ENCODE results near the gene COPG2. TPM values are rescaled to one million over a fixed set of nuclear protein-coding genes. Genes with fewer than 3 reads are reported as not detected.
"Not testable (repeated sequence)": the region's sequence is repeated elsewhere in the genome, so short reads cannot be mapped to it uniquely, and the experiment has no call there.

The COPG2 gene
- total and polyA plus RNA-seq, 12 donors = 5.3 to 27.2 (median 22.9) TPM

DNA sequence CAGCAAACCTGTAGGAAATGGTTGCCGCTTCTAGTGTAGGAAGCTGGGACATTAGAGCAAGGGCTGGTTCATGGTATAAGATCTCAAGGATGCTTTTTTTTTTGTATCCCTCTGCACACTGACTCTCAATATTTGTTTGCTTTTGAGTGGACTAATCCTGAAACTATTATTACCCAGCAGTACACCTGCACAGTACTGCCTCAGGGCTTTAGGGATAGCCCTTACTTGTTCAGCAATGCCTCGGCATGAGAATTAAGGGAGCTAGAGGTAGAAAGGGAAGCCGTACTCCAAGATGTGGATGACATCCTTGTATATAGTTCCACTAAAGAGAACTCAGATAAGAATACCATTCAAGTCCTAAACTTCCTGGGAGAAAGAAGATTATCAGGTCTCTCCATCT lies 70.5 kb downstream of the COPG2 start:
- Histone ChIP-seq H3K27ac (no peak overlapping the region), H3K27me3 (no peaks in the 10 kb centered on the region), H3K9me3 (no peaks in the 10 kb centered on the region), H3K4me3 (no peak overlapping the region), H3K4me1 (peaks cover 0 to 7% (median 0%) of the 10 kb centered on the region in 9 donors), H3K36me3 (peaks cover 0 to 6% (median 0%) of the 10 kb centered on the region in 9 donors)
- WGBS, 2 donors = 96 to 97% methylated on average over 3 of the region's 3 CpGs
- ATAC-seq = no peak
- no peak for DNase-seq
- TF ChIP-seq, protein P1, sequence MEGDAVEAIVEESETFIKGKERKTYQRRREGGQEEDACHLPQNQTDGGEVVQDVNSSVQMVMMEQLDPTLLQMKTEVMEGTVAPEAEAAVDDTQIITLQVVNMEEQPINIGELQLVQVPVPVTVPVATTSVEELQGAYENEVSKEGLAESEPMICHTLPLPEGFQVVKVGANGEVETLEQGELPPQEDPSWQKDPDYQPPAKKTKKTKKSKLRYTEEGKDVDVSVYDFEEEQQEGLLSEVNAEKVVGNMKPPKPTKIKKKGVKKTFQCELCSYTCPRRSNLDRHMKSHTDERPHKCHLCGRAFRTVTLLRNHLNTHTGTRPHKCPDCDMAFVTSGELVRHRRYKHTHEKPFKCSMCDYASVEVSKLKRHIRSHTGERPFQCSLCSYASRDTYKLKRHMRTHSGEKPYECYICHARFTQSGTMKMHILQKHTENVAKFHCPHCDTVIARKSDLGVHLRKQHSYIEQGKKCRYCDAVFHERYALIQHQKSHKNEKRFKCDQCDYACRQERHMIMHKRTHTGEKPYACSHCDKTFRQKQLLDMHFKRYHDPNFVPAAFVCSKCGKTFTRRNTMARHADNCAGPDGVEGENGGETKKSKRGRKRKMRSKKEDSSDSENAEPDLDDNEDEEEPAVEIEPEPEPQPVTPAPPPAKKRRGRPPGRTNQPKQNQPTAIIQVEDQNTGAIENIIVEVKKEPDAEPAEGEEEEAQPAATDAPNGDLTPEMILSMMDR (IDR thresholded peaks at IDR 0.05) = no peak
- intact Hi-C loops (cut with DNase I) = no loop called here

DNA sequence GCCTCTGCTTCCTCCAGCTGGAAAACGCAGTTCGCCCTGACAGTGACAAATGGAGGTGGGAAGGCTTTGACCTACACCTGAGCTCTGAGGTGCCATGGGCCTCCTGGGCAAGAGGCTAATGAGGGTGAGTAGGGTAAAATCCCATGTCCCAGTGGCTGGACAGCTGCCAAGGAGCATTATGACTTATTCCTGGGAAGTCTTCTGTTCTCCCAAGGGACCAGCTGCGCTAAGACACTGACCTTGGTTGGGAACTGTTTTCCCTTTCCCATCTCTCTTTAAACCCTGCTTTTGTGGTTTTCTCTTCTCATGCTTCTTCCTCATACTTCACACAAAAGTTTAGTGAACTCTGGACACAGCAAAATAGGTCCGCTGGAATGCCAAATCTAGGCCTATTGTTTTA lies 72.6 kb downstream of the COPG2 start:
- ATAC-seq (peak in 3 of 8 donors; percentile 20 to 56 (median 38)), DNase-seq (peak; percentile 25 to 51)
- H3K4me1 ChIP-seq = peaks cover 0 to 9% (median 3%) of the 10 kb centered on the region in 9 donors
- no peaks in the 10 kb centered on the region for H3K9me3 ChIP-seq
- peak overlapping the region in 3 of 10 donors; percentile 8 to 31 (median 15) for H3K27ac ChIP-seq
- TF ChIP-seq, protein P1 (IDR thresholded peaks at IDR 0.05) = no peak
- WGBS, 2 donors = 80 to 86% methylated on average over 4 of the region's 4 CpGs
- intact Hi-C loops (cut with DNase I) = no loop called here
- H3K4me3 ChIP-seq = no peak overlapping the region
- H3K36me3 ChIP-seq = no peaks in the 10 kb centered on the region
- H3K27me3 ChIP-seq = no peaks in the 10 kb centered on the region

DNA sequence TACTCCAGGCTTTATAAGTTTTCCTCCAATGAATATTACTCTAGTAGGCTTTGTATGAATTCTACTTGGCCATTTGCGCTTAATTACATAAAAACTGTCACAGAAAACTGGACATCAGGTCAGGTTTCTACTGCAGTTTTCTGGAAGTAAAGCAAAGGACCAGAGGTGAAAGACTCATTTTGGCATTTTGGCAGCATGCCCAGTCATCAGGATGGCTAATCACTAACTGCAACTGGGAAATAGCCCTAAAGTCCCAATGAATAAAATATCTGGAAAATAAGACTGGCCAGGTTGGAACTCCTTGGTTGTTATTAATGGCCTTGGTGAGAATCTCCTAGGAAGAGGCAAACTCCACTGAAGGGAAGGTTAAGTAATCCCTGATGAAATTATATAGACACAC lies 75.5 kb downstream of the COPG2 start:
- no peak for DNase-seq
- peaks cover 0 to 8% (median 0%) of the 10 kb centered on the region in 11 donors for H3K9me3 ChIP-seq
- H3K36me3 ChIP-seq = no peaks in the 10 kb centered on the region
- WGBS, 2 donors = 95 to 96% methylated on average over 1 of the region's 1 CpG
- TF ChIP-seq, protein P1 (IDR thresholded peaks at IDR 0.05) = no peak
- peaks cover 0 to 9% (median 3%) of the 10 kb centered on the region in 9 donors for H3K4me1 ChIP-seq
- H3K27ac ChIP-seq = no peak overlapping the region
- H3K27me3 ChIP-seq = no peaks in the 10 kb centered on the region
- intact Hi-C loops (cut with DNase I) = no loop called here
- ATAC-seq = no peak
- H3K4me3 ChIP-seq = no peak overlapping the region

DNA sequence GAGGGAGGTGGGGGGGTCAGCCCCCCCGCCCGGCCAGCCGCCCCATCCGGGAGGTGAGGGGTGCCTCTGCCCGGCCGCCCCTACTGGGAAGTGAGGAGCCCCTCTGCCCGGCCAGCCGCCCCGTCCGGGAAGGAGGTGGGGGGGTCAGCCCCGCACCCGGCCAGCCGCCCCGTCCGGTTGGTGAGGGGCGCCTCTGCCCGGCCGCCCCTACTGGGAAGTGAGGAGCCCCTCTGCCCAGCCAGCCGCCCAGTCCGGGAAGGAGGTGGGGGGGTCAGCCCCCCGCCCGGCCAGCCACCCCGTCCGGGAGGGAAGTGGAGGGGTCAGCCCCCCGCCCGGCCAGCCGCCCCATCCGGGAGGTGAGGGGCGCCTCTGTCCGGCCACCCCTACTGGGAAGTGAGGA lies 77.1 kb downstream of the COPG2 start:
- H3K4me1 ChIP-seq; ATAC-seq; intact Hi-C loops (cut with DNase I); H3K36me3 ChIP-seq; H3K9me3 ChIP-seq; H3K27ac ChIP-seq; DNase-seq; H3K4me3 ChIP-seq; H3K27me3 ChIP-seq: not testable (repeated sequence)
- WGBS, 2 donors = 96 to 98% methylated on average over 23 to 30 of the region's 30 CpGs

DNA sequence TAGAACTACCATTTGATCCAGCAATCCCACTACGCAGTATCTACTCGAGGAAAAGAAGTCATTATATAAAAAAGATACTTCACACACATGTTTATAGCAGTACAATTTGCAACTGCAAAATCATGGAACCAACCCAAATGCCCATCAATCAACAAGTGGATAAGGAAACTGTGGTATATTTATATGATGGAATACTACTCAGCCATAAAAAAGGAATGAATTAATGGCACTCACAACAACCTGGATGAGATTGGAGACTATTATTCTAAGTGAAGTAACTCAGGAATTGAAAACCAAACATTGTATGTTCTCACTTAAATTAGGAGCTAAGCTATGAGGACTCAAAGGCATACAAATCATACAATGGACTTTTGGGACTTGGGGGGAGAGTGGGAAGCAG lies 82.6 kb downstream of the COPG2 start:
- H3K4me3 ChIP-seq; ATAC-seq; intact Hi-C loops (cut with DNase I); H3K36me3 ChIP-seq; H3K4me1 ChIP-seq; H3K27ac ChIP-seq; DNase-seq; H3K27me3 ChIP-seq: not testable (repeated sequence)
- 93 to 96% methylated on average over 2 of the region's 2 CpGs for WGBS, 2 donors
- H3K9me3 ChIP-seq = peaks cover 0 to 23% (median 0%) of the 10 kb centered on the region in 11 donors

DNA sequence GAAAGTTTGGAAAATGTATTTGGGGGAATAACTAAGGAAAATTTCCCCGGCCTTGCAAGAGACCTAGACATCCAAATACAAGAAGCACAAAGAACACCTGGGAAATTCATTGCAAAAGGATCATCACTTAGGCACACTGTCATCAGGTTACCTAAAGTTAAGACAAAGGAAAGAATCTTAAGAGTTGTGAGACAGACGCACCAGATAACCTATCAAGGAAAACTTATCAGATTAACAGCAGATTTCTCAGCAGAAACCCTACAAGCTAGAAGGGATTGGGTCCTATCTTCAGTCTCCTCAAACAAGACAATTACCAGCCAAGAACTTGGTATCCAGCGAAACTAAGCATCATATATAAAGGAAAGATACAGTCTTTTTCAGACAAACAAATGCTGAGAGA lies 93.4 kb downstream of the COPG2 start:
- H3K4me3 ChIP-seq; intact Hi-C loops (cut with DNase I); H3K27ac ChIP-seq; H3K4me1 ChIP-seq; H3K27me3 ChIP-seq; H3K36me3 ChIP-seq; ATAC-seq; DNase-seq: not testable (repeated sequence)
- H3K9me3 ChIP-seq = peaks cover 0 to 14% (median 0%) of the 10 kb centered on the region in 11 donors
- WGBS, 2 donors = 96% methylated on average over 3 of the region's 3 CpGs

DNA sequence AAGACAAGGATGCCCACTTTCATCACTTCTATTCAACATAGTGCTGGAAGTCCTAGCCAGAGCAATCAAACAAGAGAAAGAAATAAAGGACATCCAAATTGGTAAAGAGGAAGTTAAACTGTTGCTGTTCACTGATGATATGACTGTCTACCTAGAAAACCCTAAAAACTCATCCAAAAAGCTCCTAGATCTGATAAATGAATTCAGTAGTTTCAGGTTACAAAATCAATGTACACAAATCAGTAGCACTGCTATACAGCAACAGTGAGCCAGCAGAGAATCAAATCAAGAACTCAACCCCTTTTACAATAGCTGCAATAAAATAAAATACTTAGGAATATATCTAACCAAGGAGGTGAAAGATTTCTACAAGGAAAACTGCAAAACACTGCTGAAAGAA lies 98.4 kb downstream of the COPG2 start:
- H3K36me3 ChIP-seq; ATAC-seq; H3K27ac ChIP-seq; H3K4me3 ChIP-seq; H3K27me3 ChIP-seq; DNase-seq; intact Hi-C loops (cut with DNase I): not testable (repeated sequence)
- Histone ChIP-seq H3K9me3 (peaks cover 0 to 49% (median 8%) of the 10 kb centered on the region in 11 donors), H3K4me1 (peaks cover 0 to 21% (median 9%) of the 10 kb centered on the region in 9 donors)
